HG03378 (cell line): ENCODE data around the gene SLC40A1.
"Not testable (repeated sequence)": the region's sequence is repeated elsewhere in the genome, so short reads cannot be mapped to it uniquely, and the experiment has no call there.

Experiments
- ATAC-seq: cut with Tn5 transposase; IDR thresholded peaks from one replicate; pipeline ENCODE4 v1.9.1; 2021; ENCODE audit warnings: mild to moderate bottlenecking, moderate library complexity; ENCODE audit not compliant: unreplicated experiment

The SLC40A1 gene

DNA sequence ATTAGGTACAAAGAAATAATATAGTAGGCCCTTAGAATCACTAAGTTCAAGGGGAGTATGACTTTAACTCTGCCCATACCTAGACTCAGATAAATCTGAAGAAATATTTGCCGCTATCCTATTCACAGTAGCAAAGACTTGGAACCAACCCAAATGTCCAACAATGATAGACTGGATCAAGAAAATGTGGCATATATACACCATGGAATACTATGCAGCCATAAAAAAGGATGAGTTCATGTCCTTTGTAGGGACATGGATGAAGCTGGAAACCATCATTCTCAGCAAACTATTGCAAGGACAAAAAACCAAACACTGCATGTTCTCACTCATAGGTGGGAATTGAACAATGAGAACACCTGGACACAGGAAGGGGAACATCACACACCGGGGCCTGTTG lies 21.1 kb upstream of the SLC40A1 start:
- not testable (repeated sequence) for ATAC-seq

DNA sequence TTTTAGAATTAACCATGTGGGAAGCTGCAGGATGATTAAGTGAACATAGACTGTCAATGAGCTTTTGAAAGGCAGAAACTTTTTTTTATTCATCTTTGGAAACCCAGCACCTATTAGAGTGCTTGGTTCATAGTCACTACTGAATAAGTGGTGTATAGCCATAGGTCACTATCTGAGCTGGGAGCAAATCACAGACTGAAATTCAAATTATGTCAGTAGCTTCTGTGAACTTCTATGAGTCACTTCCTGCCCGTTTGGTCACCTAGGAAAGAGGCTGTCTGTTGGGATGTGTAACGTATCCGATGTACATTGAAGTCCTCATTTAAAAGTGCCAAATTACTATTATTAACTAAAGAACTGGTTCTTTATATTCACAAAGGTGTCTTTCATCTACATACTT lies 20.5 kb upstream of the SLC40A1 start:
- ATAC-seq = no peak

DNA sequence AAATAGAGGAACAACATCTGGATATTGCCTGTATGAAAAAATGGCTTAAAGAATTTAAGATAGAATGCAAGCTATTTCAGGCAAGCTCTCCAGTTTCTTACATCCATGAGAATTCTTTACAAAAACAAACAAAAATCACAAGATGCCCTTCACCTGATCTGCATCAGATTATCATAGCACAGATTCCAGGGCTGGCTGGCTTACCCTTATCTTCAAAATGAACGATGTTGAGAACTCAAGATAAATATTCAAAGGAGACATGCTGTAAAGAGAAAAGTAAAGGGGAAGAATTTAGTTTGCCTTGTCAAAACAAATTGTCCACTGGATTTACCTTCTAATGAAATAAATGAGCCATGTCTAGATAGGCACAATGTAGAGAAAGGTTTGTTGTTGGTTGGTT lies 18.7 kb upstream of the SLC40A1 start:
- ATAC-seq = no peak

DNA sequence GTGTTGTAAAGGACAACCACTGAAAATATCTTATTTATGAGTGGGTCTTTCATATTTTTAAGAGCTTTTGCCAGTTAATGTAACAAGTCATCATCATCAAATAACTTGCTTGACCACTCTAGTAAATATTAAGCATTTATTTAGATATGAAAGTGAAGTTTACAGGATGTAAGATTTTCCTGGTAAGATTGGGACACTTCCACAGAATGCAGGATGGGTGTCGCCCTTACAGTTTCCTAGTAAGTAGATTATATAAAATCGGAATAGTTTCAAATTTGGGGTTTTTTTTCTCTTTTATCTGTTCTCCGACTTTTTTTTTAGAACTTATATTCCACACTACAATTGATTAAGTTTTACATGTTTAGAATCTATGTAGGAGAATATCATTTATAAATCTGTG lies 14.8 kb upstream of the SLC40A1 start:
- no peak for ATAC-seq

- no peak for ATAC-seq
These were observed 13.7 kb upstream of the SLC40A1 start for GRCh38 chr2:189594305-189594704.

DNA sequence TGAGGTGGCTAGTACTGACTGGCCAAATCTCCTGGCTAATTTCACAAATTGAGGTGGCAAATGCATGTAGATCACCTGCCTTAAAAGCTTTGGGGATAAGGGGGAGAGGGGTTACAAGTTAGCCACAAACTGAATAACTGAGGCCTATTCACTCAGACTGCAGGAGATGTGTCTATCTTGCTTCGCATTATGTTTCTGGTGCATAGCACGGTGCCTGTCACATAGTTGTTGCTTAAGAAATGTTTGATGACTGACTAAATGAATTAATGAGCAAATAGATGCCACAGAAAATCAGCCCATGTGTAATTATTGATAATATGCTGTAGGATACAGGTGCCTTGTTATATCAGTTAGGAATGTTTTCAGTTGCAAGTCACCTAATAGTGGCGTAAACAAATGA lies 12.5 kb upstream of the SLC40A1 start:
- ATAC-seq = no peak

- ATAC-seq = no peak
These were observed 11.9 kb upstream of the SLC40A1 start for GRCh38 chr2:189592353-189592984.

- ATAC-seq = no peak
These were observed 7.2 kb upstream of the SLC40A1 start for GRCh38 chr2:189587780-189588179.

DNA sequence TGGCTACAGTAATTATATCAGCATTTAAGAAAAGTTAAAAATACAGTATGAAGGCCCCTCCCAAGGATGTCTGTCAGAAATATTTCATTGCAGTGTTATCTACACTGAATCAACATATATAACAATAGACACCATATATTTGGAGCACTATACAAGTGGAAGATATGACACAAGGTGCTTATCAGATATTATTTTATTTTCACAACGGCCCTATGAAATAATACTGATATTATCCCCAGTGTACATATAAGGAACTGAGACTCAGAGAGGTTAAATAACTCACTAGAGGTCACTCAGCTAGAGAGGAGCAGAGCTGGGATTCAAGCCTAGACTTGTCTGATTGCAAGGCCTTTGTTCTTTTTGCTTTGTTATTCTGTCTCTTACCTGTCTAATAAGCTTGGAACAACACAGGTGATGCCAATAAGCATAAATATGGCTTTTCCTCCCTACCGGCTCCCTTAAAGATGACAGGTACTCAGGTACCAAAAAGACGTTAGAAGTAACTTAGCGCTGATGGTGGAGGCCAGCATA lies 4.7 kb upstream of the SLC40A1 start:
- no peak for ATAC-seq

- no peak for ATAC-seq
These were observed 4.1 kb upstream of the SLC40A1 start for GRCh38 chr2:189584686-189585085.

DNA sequence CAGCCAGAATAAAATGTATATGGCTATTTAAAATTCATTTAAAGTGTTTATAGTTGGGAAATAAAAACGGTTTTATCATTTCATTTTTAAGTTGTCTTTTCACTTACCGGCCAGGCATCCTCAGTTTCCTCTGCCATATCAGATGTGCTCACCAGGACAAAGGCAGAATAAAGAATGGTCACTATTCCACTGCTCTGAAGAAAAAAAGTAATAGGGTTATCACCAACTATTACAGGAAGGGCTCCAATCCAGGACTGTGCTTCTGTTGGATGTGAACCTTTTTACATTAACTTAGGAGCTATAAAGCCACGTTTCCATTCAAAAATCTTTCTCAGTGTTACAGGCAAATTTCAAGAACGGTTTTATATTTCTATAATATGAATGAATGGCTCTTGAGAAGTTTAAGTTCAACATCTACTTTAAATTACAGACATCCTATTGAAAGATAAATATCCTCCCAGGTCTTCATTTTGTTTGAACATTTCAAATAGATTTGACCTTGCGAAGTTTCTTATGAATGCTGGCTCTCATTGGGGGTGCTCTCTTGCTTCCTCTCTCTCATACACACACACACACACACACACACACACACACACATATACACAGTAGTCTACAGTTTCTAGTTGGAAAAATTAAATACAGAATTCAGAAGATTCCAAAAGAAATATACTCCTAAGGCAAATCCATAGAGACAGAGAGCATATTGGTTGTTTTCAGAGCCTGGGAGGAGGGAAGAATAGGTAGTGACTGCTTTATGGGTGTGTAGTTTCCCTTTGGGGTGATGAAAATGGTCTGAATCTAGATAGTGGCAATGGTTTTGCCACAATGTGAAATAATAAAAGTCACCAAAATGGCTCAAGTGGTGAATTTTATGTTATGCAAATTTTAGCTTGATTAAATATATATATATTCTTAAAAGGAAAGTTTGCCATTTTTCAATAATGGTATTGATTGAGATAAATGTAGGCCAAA lies 2.9 kb upstream of the SLC40A1 start:
- ATAC-seq = no peak

GRCh38 chr2:189582809-189583192 lies 2.2 kb upstream of the SLC40A1 start:
- no peak for ATAC-seq

GRCh38 chr2:189582140-189582808 lies 1.7 kb upstream of the SLC40A1 start:
- ATAC-seq = no peak

GRCh38 chr2:189581354-189582139 lies 961 bp upstream of the SLC40A1 start:
- no peak for ATAC-seq

DNA sequence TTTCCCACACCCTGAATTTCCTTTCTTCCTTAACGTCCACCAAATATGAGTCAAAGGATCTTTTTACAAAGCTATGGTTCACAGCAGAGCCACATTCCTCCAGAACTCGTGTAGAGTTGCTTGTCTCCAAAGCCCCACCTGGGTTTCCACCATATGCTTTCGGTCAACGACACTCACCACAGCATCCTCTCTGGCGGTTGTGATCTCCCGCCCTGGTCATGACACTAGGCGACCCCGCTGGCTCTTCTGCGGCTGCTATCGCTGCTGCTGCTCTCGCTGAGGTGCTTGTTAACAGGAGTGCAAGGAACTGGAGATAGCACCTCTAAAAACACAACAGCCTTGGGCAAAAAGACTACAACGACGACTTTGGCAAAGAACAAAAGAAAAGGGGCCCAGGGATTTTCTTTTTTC lies 340 bp downstream of the SLC40A1 start:
- ATAC-seq = no peak

DNA sequence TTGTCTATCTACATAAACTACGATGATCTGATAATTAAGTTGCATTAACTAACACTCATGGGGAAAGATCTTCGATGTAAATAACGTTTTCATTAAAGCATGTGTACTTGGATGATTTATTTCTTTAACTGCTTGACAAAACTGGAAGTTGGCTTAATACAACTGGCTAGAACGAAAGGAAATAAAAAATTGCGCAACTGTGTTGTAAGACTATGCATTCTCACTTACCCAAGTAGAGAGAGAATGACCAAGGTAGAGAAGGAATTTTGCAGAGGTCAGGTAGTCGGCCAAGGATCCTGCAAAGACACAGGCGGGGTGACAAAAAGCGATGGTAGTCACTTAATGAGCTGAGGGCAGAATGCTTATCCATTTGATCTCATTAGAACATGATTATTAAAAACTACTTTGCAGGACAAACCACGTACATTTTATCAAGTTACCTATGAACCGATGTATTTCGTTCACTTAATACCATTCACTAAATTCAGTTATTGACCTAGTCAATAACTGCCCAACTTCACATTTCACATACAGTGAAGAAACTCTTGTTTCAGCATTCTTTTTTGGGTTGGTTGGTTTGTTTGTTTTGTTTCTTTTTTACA lies 900 bp downstream of the SLC40A1 start:
- no peak for ATAC-seq

DNA sequence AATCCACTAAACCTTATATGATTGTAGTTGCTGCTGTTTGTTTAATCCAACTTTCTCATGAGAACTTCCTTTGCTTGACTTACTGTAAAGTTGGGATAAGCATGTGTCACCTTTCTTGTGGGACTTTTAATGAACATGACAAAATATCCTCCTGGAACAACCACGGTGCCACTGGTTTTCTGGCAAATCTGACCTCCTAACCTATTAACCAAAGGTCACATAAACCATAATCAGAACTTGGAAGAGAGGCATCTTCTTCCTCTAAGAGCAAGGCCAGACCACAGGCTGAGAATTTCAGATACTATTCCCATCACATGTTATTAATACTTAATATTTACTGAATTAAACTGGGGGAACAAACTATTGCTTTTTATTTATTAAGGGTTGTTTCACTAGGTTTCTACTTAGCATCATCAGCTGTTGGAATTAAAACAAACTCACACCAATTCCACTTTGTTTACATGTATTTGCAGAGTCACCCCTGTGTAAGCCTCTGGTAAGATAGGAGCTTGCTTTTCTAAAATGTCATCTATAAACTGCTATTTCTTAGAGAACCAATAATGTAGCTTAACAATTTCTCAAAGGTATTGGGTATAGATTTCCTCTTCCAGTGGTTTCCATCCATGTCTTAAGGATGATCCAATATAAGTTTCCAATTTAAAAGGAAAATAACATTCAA lies 2.2 kb downstream of the SLC40A1 start:
- no peak for ATAC-seq

DNA sequence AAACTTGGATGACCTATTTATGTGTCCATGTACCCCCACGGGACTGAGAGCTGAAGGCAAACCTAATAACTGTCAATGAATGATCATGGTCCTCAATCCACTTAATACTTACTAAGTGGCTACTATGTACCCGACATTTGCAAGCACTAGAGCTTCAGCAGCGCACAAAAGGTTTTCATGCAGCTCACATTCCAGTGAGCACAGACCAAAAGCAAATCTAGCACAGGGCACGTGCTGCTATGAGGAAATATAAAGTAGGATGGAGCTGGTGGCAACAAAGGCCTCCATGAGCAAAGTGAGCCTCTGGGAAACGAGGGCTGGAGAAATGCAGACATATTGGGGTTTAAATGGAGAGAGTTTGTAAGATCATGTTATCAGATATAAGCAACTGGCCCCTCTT lies 3.5 kb downstream of the SLC40A1 start:
- no peak for ATAC-seq

GRCh38 chr2:189576396-189576795 lies 4.2 kb downstream of the SLC40A1 start:
- no peak for ATAC-seq
